Hematopoietic multipotent progenitor cell treated with erythropoietin and hydrocortisone succinate and interleukin-3 and kit ligand, for 4 days (in vitro differentiated cells): ENCODE results near the gene MAP3K20.
"Not testable (repeated sequence)": the region's sequence is repeated elsewhere in the genome, so short reads cannot be mapped to it uniquely, and the experiment has no call there.

Experiments used
- DNase-seq: peaks from one replicate; pipeline ENCODE4 v3.0.0-alpha.2; 2015

MAP3K20 gene

GRCh38 chr2:173286153-173286809 lies 210.6 kb downstream of the MAP3K20 start:
- peak; percentile 62 for DNase-seq

- no peak for DNase-seq
These were observed 211.9 kb downstream of the MAP3K20 start for GRCh38 chr2:173287594-173287993.

- no peak for DNase-seq
These were observed 212.9 kb downstream of the MAP3K20 start for GRCh38 chr2:173288561-173288960.

- DNase-seq = peak; percentile 38
These were observed 214.4 kb downstream of the MAP3K20 start for GRCh38 chr2:173290046-173290445.

- DNase-seq = peak; percentile 18
These were observed 214.9 kb downstream of the MAP3K20 start for GRCh38 chr2:173290518-173290917.

- peak; percentile 26 for DNase-seq
These were observed 215.8 kb downstream of the MAP3K20 start for GRCh38 chr2:173291412-173291811.

GRCh38 chr2:173296235-173296634 lies 220.6 kb downstream of the MAP3K20 start:
- DNase-seq = no peak

GRCh38 chr2:173298536-173299097 lies 223.0 kb downstream of the MAP3K20 start:
- peak; percentile 13 for DNase-seq

GRCh38 chr2:173299764-173300163 lies 224.1 kb downstream of the MAP3K20 start:
- DNase-seq = no peak

- peak; percentile 63 for DNase-seq
These were observed 224.8 kb downstream of the MAP3K20 start for GRCh38 chr2:173300458-173300857.

GRCh38 chr2:173301549-173301948 lies 225.9 kb downstream of the MAP3K20 start:
- not testable (repeated sequence) for DNase-seq

GRCh38 chr2:173305303-173305702 lies 229.7 kb downstream of the MAP3K20 start:
- DNase-seq = no peak

- peak; percentile 5 for DNase-seq
These were observed 231.6 kb downstream of the MAP3K20 start for GRCh38 chr2:173307293-173307692.

GRCh38 chr2:173309370-173309769 lies 233.7 kb downstream of the MAP3K20 start:
- DNase-seq = not testable (repeated sequence)

GRCh38 chr2:173311844-173312606 lies 236.4 kb downstream of the MAP3K20 start:
- DNase-seq = no peak
